NCI-H345 (cell line): ENCODE data around the gene DIAPH2.

ENCODE experiments used
- DNase-seq: peaks from one replicate; lab custom pipeline; 2025; lab: John Stamatoyannopoulos, UW

The DIAPH2 gene

GRCh38 chrX:96978906-96979305 lies 294.3 kb downstream of the DIAPH2 start:
- DNase-seq = no peak

DNA sequence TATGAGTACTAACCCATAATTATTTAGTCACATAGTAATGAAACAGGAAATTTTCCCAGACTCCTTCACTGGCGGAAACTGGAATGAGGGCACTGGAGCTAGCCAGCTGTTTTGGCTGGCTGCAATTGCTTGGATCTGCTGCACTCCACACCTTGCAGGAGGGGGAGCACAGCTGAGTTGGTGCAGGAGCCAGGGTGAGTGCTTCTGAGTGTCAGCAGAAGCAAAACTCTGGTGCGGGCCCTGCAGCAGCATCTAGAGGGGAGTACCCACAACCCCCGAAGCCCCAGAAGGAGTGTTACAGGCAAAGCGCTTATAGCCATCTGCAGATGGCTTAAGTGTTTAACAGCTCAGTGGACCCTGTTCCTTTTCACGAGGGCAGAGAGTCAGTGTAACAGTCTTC lies 295.1 kb downstream of the DIAPH2 start:
- no peak for DNase-seq

- no peak for DNase-seq
Observed at GRCh38 chrX:96982161-96982560, 297.5 kb downstream of the DIAPH2 start.

GRCh38 chrX:96984538-96984937 lies 299.9 kb downstream of the DIAPH2 start:
- DNase-seq = no peak

DNA sequence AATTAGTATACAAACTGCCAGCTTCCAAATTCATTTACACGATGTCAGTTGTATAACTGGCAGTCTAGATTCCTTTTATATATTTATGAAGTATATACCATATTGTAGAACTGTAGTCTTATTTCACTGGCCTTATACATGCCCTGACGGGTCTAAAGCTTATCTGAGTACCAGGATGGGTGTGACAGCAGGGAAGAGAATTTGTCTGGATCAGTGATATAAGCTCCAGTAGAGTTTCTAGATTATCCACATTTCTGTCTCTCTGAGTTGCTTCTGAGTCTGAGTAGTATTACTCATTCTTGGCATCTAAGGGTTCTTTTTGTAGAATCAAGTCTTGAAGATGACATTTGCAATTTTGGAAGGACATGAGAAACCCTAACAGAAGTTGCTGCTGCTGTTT lies 300.4 kb downstream of the DIAPH2 start:
- no peak for DNase-seq

- DNase-seq = no peak
Observed at GRCh38 chrX:96987228-96987627, 302.6 kb downstream of the DIAPH2 start.

- DNase-seq = no peak
Observed at GRCh38 chrX:96989830-96990571, 305.4 kb downstream of the DIAPH2 start.

DNA sequence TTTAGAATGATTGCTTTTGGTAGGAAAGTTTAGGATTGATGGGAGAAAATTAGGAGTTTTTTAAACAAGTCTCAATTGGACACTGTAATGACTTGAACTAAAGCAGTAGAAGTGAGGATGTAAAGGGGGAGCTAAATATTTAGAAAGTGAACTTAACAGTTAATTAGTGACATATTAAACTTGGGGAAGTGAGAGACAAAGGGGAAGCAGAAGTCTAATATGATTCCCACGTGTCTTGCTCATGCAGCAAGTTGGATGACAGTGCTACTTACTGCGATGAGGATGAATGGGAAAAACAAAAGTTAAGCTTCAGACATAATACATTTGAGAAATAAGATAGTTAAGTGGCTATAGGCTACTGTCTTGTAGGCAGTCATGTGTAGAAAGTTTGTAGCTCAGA lies 309.5 kb downstream of the DIAPH2 start:
- no peak for DNase-seq

- DNase-seq = no peak
Observed at GRCh38 chrX:96997196-96997595, 312.6 kb downstream of the DIAPH2 start.

DNA sequence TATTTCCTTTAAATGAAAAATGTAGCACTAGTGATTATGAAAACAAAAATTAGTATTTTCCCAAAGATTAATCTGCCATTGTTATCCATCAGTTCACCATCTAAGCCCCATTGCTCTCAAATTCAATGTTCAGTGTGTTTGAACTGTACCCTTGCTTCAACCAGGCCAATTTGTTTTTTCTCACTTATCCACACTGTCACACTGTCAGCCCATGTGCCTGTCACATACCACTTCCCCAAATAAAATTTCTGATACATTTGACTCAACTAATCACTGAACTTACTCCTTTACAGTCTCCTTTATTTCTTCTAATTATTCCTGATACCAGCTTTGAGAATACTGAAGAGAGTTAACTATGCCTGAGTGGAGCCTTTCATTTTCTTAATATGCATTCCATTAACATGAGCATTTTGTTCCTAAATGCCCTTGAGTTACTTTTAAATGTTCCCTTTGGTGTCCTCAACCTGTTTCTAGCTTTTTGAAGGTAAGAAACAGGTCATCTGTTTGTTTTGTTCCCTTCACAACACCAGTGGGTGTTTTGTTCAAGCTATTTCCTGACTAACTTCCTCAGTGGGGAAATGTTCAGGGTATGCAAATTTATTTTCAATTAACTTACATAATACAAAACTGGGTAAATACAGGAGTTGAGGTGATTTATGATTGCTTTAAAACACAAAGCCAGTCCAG lies 316.2 kb downstream of the DIAPH2 start:
- no peak for DNase-seq

DNA sequence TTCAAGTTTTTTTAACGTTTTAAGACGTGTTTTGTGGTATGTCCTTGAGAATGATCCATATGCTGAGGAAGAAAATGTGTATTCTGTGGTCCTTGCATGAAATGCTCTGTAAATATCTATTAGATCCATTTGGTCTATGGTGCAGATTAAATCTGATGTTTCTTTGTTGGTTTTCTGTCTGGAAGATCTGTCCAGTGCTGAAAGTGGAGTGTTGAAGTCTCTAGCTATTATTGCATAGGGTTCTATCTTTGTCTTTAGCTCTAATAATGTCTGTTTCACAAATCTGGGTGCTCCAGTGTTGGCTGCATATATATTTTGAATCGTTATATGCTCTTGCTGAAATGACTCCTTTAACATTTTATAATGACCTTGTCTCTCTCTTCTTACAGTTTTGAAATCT lies 321.5 kb downstream of the DIAPH2 start:
- no peak for DNase-seq

GRCh38 chrX:97009391-97009790 lies 324.7 kb downstream of the DIAPH2 start:
- DNase-seq = no peak

DNA sequence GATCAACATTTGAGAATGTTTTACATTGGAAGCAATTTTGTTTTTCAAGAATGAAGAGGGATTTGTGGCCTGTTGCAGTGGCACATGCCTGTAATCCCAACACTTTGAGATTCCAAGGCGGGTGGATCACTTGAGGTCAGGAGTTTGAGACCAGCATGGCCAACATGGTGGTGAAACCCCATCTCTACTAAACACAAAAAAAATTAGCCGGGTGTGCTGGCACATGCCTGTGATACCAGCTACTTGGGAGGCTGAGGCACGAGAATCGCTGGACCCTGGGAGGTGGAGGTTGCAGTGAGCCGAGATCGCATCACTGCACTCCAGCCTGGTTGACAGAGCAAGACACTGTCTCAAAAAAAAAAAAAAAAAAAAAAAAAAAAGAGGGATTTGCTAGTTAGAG lies 326.9 kb downstream of the DIAPH2 start:
- no peak for DNase-seq

DNA sequence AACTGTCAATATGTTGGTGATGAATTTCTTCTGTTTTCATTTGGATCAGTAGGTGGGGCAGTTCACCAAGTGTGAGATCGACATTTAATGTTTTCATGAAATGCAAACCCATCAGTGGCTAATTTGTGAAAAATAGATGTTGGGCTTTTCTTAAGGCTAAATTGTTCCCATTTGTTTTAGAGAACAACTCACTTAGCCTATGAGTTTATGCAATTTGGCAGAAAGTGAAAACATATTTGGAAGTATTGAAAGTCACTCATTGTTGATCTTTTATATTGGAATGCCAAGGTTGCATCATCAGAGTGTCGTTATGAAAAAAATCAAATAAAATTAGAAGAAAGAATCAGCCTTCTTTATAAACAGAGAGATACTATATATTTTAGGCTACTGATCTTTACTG lies 331.5 kb downstream of the DIAPH2 start:
- DNase-seq = no peak

- DNase-seq = no peak
Observed at GRCh38 chrX:97021680-97022079, 337.0 kb downstream of the DIAPH2 start.

GRCh38 chrX:97026406-97026805 lies 341.8 kb downstream of the DIAPH2 start:
- DNase-seq = peak; percentile 48

DNA sequence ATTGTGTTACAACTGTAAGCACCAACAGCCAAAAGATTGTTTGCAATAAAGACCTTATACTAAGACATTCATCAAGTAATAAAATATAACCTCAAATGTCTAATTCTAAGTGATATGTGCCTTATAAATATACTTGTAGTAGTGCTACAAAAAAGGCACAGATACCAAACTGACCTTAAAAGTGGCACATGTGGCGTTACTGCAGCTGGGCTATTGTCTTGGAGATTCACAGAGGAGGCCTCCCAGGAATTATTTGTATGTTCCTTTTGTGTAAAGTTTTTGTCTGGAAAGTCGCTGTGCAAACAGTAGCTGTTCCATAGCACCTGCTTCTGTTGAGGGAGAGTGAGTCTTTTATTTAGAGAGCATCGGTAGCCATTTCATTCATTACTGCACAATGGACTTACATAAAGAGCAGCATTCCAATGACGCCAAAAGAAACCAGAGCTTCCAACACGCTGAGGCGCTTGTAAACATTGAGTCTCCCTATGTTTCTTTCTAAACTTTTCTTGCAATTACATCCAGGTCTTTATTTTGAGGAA lies 342.8 kb downstream of the DIAPH2 start:
- DNase-seq = peak; percentile 89

DNA sequence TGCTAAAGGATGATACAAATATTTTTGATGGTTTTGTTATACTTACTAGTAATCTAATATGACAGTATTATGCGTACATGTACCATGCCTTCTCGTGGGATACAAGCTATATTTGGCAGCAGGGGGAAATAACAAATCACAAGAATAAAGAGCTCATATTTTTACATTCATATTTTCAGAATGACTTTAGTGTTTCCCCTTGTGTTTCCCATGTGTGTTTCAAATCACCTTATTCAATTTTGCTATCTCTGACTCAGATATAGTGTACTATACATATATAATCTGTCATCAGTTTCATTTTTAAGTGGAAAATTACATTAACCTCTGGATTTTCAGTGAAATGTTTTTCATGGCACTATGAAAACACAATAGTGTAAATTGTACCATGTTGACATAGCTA lies 345.8 kb downstream of the DIAPH2 start:
- no peak for DNase-seq

GRCh38 chrX:97030947-97031346 lies 346.3 kb downstream of the DIAPH2 start:
- DNase-seq = no peak

DNA sequence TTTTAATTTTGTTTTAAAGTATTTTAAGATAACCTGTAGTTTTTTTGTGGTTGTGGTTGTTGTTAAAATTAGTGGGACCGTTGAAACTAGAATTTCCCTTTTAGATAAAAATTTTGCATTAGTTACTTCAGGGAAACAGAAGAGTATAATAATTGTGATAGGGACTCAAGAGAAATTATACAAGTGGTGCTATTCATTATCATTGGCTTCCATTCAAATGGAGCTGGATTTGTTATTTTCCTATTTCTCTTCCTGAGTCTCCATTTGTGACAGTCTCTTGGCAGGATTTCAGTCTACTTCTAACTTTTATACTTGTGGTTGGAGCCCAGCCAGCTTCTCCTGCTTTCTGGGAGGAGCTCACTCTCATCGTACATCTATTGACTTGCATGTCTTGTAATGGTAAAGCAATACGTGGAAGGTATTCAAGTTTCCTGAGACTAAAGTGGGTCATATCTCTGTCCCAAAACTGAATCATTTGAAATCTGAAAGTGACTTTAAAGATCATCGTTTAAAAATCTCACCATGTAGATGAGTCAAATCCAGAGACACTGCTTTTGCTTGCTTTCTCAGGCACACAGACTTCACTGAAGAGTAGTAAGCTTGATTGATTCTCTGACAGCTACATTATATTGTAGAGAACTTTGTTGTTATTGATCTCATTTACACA lies 354.9 kb downstream of the DIAPH2 start:
- DNase-seq = peak; percentile 54

GRCh38 chrX:97045470-97045869 lies 360.8 kb downstream of the DIAPH2 start:
- no peak for DNase-seq

- no peak for DNase-seq
Observed at GRCh38 chrX:97046867-97047266, 362.2 kb downstream of the DIAPH2 start.

DNA sequence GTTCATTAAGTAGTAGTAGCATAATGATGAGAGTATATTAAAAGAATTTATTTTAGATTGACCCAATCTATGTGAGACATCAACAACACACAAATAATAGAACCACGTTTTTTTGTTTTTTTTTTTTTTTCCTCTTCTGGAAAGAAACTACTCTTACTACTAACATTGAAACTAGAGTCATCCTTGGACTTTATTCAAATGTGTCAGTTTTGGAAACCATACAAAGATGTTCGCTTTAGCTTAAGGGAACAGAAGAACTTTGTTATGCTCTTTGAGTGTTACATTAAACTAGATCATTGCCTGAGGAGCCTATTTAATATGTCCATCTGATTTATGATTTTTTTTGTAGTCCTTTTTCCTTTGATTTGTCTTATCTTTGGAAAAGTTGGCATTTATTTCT lies 365.8 kb downstream of the DIAPH2 start:
- DNase-seq = no peak
